Left lung (tissue), 10 donors: ENCODE data around the gene KCNAB1. TPM values are rescaled to one million over a fixed set of nuclear protein-coding genes. Genes with fewer than 3 reads are reported as not detected.

ENCODE experiments used
- ATAC-seq: fragments of 200-7000 bp; cut with Tn5 transposase; one replicate; pipeline ENCODE4 v1.9.1; 2020; ENCODE audit warnings: moderate library complexity
- DNase-seq, 4 donors: peaks; one replicate each; pipeline ENCODE4 v3.0.0-alpha.2; 2013 to 2020
- H3K27ac ChIP-seq, 2 donors: fragments of 200-600 bp; sonication (generic) in 1 of 2; one replicate each; pipeline versions ENCODE4 v1.5.0 to v1.8.0; 2020 to 2021
- H3K27me3 ChIP-seq, 2 donors: fragments of 200-600 bp; sonication (generic) in 1 of 2; one replicate each; pipeline versions ENCODE4 v1.5.0 to v1.8.0; 2020 to 2021
- H3K36me3 ChIP-seq, 2 donors: fragments of 200-600 bp; sonication (generic) in 1 of 2; one replicate each; pipeline versions ENCODE4 v1.5.0 to v1.8.0; 2020 to 2021
- H3K4me1 ChIP-seq, 2 donors: fragments of 200-600 bp; one replicate each; pipeline ENCODE4 v1.8.0; 2021
- H3K4me3 ChIP-seq, 2 donors: fragments of 200-600 bp; sonication (generic) in 1 of 2; one replicate each; pipeline versions ENCODE4 v1.5.0 to v1.8.0; 2020 to 2021; ENCODE audit warnings: mild to moderate bottlenecking in 1 of 2
- H3K9me3 ChIP-seq, 2 donors: fragments of 200-600 bp; sonication (generic) in 1 of 2; one replicate each; pipeline versions ENCODE4 v1.5.0 to v1.8.0; 2020 to 2021
- CTCF ChIP-seq, 2 donors: fragments of 200-600 bp; sonication (generic) in 1 of 2; IDR thresholded peaks; one replicate each; pipeline versions ENCODE4 v1.5.0 to v1.8.0; 2021; ENCODE audit warnings: antibody characterized with exemption in 2 of 2
- intact Hi-C, 2 donors: fragments of 100-400 bp; cut with DNase I; formaldehyde crosslinking; loops; one replicate each; pipeline versions ENCODE4 v1.11.2 to v1.14.2; 2022
- polyA plus RNA-seq, 6 donors: library from polyadenylated mRNA; unstranded; fragments of 120-200 nt; gene quantifications; one replicate each; pipeline ENCODE4 v1.2.1, GENCODE V29; 2013; ENCODE audit not compliant: insufficient read length in 6 of 6
- total RNA-seq, 2 donors: library from RNA; stranded (reverse); fragmentation: NEBNext Ultra II Directional; extraction: Animal tissue kit (Norgen Biotek cat#: 25700); gene quantifications; one replicate each; pipeline ENCODE4 v1.2.1, GENCODE V29; 2021
- donor health status: DM: no; HTN: yes; CAD: no.
- donor health status: DM: no; HTN: no; CAD: no.

KCNAB1 gene
- total and polyA plus RNA-seq, 8 donors: 0.58 to 1.7 (median 1.5) TPM

DNA sequence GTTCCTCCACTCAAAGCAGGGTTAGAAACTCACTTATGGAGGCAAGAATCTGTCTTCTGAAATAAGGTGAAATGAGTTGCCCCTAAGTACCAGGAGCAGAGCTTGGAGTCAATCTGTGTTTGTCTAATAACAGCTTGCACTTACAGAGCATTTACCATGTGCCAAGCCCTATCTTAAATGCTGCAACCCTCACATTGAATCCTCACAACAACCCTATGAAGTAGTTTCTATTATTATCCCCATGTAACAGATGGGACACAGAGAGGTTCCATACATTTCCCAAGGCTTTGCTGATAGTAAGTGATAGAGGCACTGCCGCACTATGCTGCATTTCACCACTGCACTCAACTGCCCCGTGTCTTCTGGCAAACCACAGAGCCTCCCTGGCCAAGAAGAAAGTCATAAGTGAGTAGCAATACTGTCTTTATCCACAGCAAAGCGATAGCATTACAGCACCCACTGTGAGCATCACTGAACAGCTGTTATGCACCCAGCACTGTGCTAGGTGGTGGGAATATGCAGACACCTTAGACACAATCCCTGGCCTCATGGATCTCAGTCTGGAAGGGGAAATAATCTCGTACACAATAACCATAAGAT is 293.0 kb downstream of the KCNAB1 start:
- Histone ChIP-seq H3K4me3 (no peak overlapping the region), H3K36me3 (no peaks in the 10 kb centered on the region), H3K27ac (no peak overlapping the region), H3K4me1 (no peaks in the 10 kb centered on the region), H3K9me3 (no peaks in the 10 kb centered on the region), H3K27me3 (no peaks in the 10 kb centered on the region)
- ATAC-seq: no peak
- intact Hi-C loops: no loop called here
- TF ChIP-seq CTCF (IDR thresholded peaks at IDR 0.05): no peak
- DNase-seq: no peak

DNA sequence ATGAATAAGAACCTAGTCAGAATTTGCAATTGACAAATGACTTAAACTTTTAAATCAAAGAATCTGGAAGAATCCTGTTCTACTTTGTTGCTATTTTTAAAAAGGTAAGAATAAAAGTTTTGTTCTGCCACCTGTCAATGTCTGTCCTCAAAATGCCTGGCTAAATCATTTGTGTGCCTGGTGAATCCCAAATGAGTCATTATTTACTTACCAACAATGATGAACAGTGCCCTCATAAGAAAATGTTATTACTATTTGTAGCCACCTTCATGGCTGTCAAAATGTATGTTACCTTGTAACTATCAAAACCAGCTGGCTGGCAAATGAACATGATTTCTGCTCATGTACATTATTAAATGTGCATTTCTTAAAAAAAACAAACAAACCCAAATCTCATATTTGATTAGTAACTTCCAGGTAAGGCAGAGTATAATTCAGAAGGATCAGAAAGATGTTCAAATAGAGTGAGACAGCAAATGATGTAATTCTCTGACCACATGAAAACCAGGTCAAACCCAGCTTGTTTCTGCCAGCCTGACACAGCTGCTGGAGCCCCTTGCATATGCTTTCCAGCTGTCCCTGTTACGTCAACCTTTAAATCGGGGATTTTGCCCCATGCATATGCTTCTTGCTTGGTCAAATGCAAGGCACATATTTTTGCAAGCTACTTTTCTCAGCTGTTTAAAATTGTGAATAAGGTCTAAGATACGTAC is 296.6 kb downstream of the KCNAB1 start:
- Histone ChIP-seq H3K36me3 (no peaks in the 10 kb centered on the region), H3K4me3 (no peak overlapping the region), H3K4me1 (no peaks in the 10 kb centered on the region), H3K9me3 (no peaks in the 10 kb centered on the region), H3K27me3 (no peaks in the 10 kb centered on the region), H3K27ac (no peak overlapping the region)
- intact Hi-C loops: no loop called here
- no peak for TF ChIP-seq CTCF (IDR thresholded peaks at IDR 0.05)
- DNase-seq (no peak), ATAC-seq (no peak)

- Histone ChIP-seq H3K36me3 (no peaks in the 10 kb centered on the region), H3K9me3 (no peaks in the 10 kb centered on the region), H3K27ac (no peak overlapping the region), H3K27me3 (no peaks in the 10 kb centered on the region), H3K4me3 (no peak overlapping the region), H3K4me1 (no peaks in the 10 kb centered on the region)
- no peak for TF ChIP-seq CTCF (IDR thresholded peaks at IDR 0.05)
- intact Hi-C loops: no loop called here
- ATAC-seq (no peak), DNase-seq (no peak)
Observed at GRCh38 chr3:156417559-156418132, 297.3 kb downstream of the KCNAB1 start.

- no peaks in the 10 kb centered on the region for H3K4me1 ChIP-seq
- TF ChIP-seq CTCF (IDR thresholded peaks at IDR 0.05): no peak
- ATAC-seq (no peak), DNase-seq (no peak)
- H3K27ac ChIP-seq: no peak overlapping the region
- no peak overlapping the region for H3K4me3 ChIP-seq
- no peaks in the 10 kb centered on the region for H3K27me3 ChIP-seq
- no peaks in the 10 kb centered on the region for H3K36me3 ChIP-seq
- H3K9me3 ChIP-seq: no peaks in the 10 kb centered on the region
- intact Hi-C loops: no loop called here
Observed at GRCh38 chr3:156418428-156418827, 298.1 kb downstream of the KCNAB1 start.

DNA sequence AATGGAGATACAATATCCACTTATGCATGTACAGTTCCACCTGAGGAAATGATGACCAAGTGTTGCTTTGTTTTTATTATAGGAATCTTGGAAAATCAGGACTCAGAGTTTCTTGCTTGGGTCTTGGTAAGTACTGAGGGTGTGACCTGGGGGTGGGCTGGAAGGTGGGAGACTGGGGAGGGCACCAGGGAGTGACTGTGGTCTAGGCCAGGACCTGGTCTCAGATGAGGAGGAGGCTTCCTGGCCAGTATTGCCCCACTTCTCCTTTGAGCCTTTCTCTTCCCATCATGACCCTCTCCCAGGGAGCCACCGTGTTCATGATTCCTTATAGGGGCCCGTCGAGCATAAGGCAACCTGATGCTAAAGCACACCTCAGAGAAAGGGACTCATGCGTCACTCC is 301.2 kb downstream of the KCNAB1 start:
- intact Hi-C loops: no loop called here
- Histone ChIP-seq H3K4me1 (no peaks in the 10 kb centered on the region), H3K36me3 (no peaks in the 10 kb centered on the region), H3K4me3 (no peak overlapping the region), H3K27ac (no peak overlapping the region), H3K27me3 (no peaks in the 10 kb centered on the region), H3K9me3 (no peaks in the 10 kb centered on the region)
- TF ChIP-seq CTCF (IDR thresholded peaks at IDR 0.05): no peak
- ATAC-seq: no peak
- no peak for DNase-seq
